ENCODE data around the gene DCAF11. TPM values are rescaled to one million over a fixed set of nuclear protein-coding genes. Genes with fewer than 3 reads are reported as not detected.

The DCAF11 gene
- total RNA-seq, 1 donor from 2014 or later = 64.9 TPM

- DNase-seq (no peak), ATAC-seq (no peak)
- Histone ChIP-seq H3K4me1 (peaks cover 14% of the 10 kb centered on the region), H3K27ac (no peak overlapping the region), H3K27me3 (ENCODE audit: low read depth) (peaks cover 23% of the 10 kb centered on the region), H3K36me3 (no peaks in the 10 kb centered on the region), H3K9me3 (no peaks in the 10 kb centered on the region), H3K4me3 (no peak overlapping the region)
- TF ChIP-seq, protein P1, sequence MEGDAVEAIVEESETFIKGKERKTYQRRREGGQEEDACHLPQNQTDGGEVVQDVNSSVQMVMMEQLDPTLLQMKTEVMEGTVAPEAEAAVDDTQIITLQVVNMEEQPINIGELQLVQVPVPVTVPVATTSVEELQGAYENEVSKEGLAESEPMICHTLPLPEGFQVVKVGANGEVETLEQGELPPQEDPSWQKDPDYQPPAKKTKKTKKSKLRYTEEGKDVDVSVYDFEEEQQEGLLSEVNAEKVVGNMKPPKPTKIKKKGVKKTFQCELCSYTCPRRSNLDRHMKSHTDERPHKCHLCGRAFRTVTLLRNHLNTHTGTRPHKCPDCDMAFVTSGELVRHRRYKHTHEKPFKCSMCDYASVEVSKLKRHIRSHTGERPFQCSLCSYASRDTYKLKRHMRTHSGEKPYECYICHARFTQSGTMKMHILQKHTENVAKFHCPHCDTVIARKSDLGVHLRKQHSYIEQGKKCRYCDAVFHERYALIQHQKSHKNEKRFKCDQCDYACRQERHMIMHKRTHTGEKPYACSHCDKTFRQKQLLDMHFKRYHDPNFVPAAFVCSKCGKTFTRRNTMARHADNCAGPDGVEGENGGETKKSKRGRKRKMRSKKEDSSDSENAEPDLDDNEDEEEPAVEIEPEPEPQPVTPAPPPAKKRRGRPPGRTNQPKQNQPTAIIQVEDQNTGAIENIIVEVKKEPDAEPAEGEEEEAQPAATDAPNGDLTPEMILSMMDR (IDR thresholded peaks at IDR 0.05) = no peak
- intact Hi-C loops (cut with DNase I) = no loop called here
These were observed 37.5 kb upstream of the DCAF11 start for GRCh38 chr14:24077086-24077485.

DNA sequence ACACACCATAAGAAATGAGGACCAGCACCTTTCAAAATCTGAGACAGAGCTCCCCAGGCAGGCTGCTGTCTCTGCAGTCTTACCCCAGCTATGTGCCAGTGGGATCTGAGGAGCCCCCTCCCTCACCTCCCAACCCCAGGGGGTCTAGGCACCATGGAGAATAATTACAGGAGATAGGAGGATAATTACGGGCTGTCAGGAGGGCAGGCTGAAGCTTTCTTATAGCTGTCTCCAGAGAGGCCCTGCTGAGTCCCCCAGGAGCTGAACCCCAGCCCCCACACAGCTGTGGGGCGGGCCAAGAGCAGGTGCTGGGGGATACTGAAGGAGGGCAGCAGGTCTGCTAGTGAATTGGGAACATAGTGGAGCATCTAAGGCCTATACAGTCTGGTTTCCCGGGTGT lies 36.4 kb upstream of the DCAF11 start:
- H3K9me3 ChIP-seq = no peaks in the 10 kb centered on the region
- H3K4me1 ChIP-seq = peaks cover 14% of the 10 kb centered on the region
- intact Hi-C loops (cut with DNase I) = no loop called here
- H3K36me3 ChIP-seq = no peaks in the 10 kb centered on the region
- ATAC-seq (no peak), DNase-seq (no peak)
- TF ChIP-seq, protein P1 (IDR thresholded peaks at IDR 0.05) = no peak
- H3K4me3 ChIP-seq = no peak overlapping the region
- no peak overlapping the region for H3K27ac ChIP-seq
- peaks cover 23% of the 10 kb centered on the region for H3K27me3 ChIP-seq (ENCODE audit: low read depth)

DNA sequence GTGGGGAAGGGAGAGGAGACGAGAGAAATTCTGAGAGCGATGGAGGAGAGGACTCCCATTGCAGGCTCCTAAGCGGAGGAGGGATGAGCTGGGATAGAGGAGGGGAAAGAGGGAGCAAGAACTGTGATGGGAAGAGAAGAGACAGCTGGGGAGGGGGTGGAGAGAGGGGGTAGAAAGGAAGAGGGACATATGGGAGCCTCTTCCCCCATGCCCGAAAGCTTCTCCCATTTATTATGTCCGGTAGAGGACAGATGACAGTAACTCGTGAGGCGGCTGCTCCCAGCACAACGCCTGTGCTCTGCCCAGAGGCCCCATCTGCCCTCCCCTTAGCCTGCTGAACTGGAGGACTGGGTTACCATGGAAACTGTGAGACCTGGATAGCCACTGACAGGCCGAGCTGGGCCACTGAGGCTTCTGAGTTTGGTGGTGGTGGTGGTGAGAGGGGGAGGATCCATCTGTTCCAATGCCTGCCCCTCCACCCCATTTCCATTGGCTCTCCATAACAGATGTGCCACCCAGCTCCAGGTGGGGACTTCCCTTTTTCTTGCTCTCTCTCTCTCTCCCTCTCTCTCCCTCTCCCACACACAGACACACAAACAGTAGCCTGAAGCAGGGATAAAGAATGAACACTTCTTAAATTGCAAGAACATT lies 35.0 kb upstream of the DCAF11 start:
- no peak overlapping the region for H3K4me3 ChIP-seq
- peaks cover 14% of the 10 kb centered on the region for H3K4me1 ChIP-seq
- no peak for ATAC-seq
- H3K36me3 ChIP-seq = no peaks in the 10 kb centered on the region
- TF ChIP-seq, protein P1 (IDR thresholded peaks at IDR 0.05) = no peak
- H3K27me3 ChIP-seq (ENCODE audit: low read depth) = peaks cover 23% of the 10 kb centered on the region
- no peak for DNase-seq
- H3K9me3 ChIP-seq = no peaks in the 10 kb centered on the region
- intact Hi-C loops (cut with DNase I) = no loop called here
- H3K27ac ChIP-seq = no peak overlapping the region

- no peak for ATAC-seq
- intact Hi-C loops (cut with DNase I) = no loop called here
These were observed 34.4 kb upstream of the DCAF11 start for GRCh38 chr14:24080142-24080530.

DNA sequence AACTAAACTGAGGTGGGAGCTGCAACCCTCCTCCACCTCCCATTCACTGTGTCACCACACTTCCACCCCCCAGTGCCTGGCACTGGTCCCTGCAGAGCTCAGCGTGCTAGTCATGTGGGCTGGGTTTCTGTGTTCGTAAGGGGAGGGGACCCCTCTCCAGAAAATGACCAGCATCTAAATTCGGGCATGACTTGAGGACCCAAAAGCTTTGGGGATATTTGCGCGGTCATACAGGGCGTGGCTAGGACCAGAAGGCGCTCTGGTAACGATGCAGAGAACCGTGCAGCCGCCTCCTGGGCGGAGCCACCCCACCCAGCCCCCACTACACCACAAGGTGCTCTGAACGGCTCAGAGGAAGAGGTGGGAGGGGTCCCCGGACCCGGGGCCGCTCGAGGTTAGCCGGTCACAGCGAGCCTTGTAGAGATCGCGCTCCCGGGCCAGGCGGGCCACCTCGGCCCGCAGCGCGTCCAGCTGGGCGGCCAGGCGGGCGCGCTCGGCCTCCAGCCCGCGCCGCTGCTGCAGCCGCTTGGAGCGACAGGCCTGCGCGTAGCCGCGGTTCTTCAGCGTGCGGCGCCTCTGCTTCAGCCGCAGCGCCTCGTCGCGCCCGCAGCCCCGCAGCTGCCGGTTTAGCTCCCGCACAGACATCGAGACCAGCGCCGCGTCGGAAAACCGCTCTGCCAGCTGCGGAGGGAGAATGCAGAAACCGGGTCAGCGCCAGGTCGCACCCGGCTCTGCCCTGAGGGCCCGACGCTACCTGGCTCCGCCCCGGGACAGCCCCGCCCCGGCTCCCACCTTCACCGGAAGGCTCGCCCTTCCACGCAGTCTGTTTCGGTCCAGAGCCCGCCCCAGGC lies 33.5 kb upstream of the DCAF11 start:
- H3K36me3 ChIP-seq = no peaks in the 10 kb centered on the region
- ATAC-seq = peak; percentile 93 to 96
- H3K27ac ChIP-seq = peak overlapping the region; percentile 83
- H3K27me3 ChIP-seq (ENCODE audit: low read depth) = peaks cover 23% of the 10 kb centered on the region
- intact Hi-C loops (cut with DNase I) = no loop called here
- H3K9me3 ChIP-seq = no peaks in the 10 kb centered on the region
- peak overlapping the region; percentile 69 for H3K4me3 ChIP-seq
- peaks cover 14% of the 10 kb centered on the region for H3K4me1 ChIP-seq
- TF ChIP-seq, protein P1 (IDR thresholded peaks at IDR 0.05) = no peak
- peak; percentile 82 for DNase-seq

More at GRCh38 chr14:24080142-24080530, 34.4 kb upstream of the DCAF11 start:
- peaks cover 14% of the 10 kb centered on the region for H3K4me1 ChIP-seq
- H3K4me3 ChIP-seq = no peak overlapping the region
- TF ChIP-seq, protein P1 (IDR thresholded peaks at IDR 0.05) = no peak
- no peak for DNase-seq
- H3K36me3 ChIP-seq = no peaks in the 10 kb centered on the region
- no peaks in the 10 kb centered on the region for H3K9me3 ChIP-seq
- H3K27me3 ChIP-seq (ENCODE audit: low read depth) = peaks cover 23% of the 10 kb centered on the region
- H3K27ac ChIP-seq = no peak overlapping the region
